ENCODE measurements around the gene WDR91.
"Not testable (repeated sequence)": the region's sequence is repeated elsewhere in the genome, so short reads cannot be mapped to it uniquely, and the experiment has no call there.

WDR91 gene

GRCh38 chr7:135175931-135176330 is 35.4 kb downstream of the WDR91 start:
- no peak for DNase-seq

DNA sequence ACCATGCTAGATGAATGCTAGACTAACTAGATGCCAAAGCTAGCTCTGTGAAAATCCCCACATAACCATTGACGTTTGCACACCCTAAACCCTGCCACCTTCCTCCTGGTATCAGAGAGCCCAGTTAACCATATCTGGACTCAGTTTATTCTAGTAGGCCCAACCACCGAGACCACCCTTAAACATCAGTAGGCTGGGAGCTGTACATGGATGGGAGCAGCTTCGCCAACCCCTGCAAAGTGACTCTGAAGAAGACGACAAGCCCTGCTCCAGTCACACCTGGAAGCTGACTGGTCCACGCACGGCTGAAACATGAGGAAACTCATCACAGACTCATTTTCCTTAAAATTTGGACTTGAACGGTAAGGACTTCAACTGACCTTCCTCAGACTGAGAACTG is 36.4 kb downstream of the WDR91 start:
- no peak for DNase-seq

DNA sequence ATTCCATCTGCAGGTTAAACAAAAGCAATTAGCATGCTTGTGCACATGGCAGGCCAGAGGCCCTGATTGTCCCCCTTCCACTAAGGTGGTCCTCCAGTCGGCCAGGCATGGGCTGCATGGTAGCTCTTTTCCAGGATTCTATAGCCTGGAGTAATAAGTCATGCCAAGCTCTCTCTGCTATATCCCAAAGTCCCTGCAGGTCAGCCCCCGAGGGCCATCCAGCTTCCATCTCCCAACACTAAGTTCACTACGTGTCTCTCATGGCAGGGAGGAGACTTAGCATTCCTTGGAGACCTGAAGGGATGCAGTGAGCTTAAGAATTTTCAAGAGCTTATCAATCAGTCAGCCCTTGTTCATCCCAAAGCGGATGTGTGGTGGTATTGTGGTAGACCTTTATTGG is 37.4 kb downstream of the WDR91 start:
- not testable (repeated sequence) for DNase-seq

GRCh38 chr7:135171581-135172291 is 39.6 kb downstream of the WDR91 start:
- not testable (repeated sequence) for DNase-seq

DNA sequence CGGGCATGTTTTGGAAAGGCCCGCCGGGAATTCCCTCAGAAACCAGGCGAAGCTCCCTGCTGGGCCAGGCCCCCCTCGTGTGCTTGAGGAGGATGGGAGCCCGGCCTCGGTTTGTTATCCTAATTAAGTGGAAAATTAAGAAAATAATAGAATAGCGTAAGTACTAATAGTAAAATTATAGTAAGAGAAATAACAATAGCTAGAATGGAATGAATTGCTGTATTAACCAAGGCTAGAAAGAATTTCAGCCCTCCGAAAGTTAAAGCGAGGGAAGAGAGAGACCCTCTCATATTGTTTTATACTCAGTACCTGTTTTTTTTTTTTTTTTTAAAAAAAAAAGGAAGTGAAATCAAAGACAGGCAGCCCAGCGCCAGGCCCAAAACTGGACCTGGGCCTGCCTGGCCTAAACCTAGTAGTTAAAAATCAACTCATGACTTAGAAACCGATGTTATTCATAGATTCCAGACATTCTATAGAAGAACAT is 40.3 kb downstream of the WDR91 start:
- DNase-seq, result not testable (repeated sequence)

DNA sequence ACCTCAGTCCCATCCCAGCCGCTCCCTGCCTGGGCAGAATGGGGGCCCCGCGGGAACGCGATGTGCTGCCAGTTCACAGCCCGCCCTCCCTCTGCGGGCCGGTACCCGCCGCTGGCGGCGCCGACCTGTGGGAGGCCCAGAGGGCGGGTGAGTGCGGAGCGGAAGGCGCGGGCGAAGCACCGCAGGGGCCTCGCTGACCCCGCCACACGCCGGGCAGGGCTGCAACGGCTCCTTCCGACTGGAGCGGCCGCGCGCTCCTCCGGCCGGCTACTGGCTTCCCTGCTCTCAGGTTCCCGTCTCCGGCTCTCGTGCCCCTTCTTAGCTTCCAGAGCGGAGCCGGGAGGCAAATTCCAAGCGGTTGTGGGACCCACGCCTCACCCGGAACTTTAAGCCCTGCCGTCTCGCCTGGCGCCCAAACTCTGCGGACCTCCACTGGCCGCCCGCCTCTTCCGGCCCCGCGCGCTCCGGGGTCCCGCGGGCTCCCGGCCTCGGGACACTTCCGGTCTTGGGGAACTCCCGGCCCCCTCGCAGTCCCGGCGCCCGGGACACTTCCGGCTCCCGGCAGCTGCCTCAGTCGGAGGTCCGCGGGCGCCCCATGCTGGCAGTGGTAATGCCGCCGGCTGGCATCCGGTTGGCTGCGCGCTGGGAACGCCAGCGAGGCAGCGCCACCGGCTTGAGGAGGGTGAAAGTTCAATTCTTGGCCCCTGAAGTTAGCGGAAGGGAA is 40.9 kb downstream of the WDR91 start, which contains the start of gene CYREN:
TSS of gene CYREN (minus strand) at position 434 of the 724 bp plus-strand sequence. CDS start 1,785 bp downstream, outside the sequence.
- peak; percentile 71 for DNase-seq

GRCh38 chr7:135169964-135170273 is 41.4 kb downstream of the WDR91 start:
- no peak for DNase-seq

DNA sequence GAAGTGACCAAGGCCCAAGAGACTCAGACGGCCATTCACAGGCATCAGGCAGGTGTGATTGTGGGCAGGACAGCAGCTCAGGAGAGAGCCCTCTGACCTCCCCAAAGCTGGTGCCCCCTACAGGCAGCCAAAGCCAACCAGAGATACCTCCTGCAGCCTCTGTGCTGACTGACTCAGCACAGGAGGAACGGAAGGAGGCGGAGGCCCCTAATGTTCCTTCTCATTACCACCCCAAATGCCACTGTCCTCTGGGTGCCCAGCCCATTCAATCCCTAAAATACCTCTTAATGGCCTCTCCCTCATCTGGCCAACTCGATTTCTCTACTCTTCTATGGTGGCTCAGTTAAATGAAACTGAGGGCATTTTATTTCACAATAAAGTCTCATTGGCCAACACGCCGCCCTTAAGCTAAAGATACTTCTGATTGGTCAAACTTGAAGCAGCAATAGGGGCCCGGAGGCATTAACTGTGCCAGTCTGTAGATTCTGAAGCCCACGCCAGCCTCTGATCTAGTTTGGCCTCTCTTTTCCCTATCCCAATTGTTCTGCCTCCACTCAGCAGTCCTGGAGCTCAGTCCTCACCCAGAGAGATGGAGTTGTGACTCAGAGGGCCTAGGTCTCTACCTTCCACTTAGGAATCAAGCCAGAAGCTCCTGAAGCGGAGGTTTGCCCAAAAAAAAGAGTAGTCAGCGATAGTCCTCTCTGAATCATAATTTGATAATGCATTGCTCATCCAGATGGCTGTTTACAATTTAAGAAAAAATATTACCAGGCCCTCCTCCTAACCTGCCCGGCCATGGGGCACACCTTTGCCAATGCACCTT is 42.0 kb downstream of the WDR91 start:
- no peak for DNase-seq

DNA sequence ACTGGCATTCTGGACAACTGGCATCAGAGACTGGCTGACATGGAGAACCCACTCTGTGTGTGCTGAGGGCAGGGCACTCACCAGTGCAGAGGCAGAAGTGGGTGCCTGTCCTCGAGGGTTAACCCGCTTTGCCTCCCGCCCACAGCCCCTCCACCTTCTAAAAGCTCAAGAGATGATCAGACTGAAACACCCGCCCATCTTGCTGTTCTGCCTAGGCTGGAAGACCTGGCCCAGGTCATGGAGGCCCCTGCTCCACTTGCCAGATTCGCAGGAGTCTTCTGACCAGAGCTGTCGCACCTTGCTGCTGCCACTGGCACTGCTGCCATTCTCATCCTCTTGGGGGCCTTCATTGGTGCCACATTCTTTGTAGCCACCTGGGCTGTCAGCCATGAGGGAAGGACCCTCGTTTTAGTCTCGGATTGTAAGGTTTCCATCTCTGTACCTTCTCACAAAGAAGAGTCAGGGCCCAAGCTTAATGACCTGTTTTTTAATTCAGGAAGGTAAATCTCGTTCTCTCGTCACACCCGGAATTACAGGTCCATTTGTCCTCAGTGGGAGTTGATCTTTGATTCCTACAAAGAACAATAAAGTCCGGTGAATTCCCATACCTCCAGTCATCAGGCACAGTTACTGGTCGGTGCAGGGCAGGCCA is 42.7 kb downstream of the WDR91 start:
- DNase-seq, result no peak

DNA sequence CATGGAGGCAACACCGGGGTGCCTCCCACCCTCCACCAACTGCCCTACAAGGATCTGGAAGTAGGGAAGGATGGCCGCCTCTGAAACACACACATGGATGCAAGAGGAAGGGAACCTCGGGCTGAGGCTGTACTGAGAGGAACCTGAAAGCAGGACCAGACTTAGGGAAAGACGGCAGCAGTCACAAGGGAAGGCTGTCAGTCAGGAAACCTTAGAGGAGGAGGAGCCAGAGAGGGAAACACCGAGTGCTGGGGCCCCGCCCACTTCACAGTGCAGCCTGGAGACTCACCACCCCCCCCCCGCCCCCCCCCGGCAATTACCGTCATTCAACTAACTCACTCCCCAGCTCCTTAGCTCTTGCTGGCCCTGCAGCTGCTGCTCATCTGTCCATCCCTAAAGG is 43.3 kb downstream of the WDR91 start:
- DNase-seq, result no peak

DNA sequence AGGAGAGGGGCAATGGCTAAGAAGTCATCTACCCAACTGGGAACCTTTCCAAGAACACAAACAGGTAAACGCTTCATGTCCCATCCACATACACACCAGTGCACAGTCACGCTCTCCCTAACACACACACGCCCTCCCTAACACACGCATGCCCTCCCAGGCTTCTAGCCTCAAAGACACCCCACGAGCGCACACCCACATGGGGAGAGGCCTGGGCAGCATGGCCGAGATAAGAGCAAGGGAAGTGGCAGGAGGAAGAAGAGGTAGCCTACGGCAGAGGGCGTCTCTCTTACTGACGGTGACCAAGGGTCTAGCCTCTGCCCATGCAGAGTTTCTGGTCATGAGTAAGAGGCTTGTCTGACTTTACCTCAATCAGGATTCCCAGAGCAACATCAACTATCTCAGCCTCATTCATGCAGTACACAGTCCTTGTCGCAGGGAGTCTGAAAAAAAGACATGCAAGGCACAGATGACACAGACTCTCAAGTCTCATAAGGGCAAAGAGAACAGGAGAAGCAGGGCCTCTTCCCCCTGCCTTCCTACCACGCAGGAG is 43.9 kb downstream of the WDR91 start:
- no peak for DNase-seq

DNA sequence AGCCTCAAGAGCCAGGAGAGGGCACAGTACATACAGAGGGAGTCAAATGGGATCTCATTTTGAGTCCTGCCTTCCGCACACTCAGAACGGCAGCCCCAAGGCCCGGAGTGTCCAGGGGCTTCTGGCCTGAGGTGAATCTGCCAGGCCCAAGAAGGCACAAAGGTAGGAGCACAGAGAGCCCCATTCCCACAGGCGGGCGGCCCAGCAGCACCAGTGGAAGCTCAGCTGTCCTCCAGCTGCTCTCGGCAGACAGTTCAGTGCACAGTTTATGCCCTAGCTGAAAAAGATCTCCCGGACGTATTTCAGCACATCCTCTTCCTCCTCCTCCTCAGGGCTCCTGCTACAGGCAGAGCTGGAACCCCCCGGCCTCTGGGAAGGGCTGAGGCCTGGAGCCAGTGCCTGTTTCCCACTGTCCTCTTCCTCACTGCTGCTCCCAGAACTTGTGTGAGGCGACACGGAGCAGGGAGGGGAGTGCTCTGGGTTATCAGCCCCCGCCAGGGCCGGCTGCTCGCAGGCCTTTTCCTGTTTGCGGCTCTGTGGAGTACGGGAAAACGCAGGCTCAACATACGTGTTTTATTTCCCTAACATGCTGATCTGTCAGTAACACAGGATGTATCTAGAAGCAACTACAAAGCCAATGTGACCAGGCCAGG is 44.9 kb downstream of the WDR91 start:
- DNase-seq, result no peak

DNA sequence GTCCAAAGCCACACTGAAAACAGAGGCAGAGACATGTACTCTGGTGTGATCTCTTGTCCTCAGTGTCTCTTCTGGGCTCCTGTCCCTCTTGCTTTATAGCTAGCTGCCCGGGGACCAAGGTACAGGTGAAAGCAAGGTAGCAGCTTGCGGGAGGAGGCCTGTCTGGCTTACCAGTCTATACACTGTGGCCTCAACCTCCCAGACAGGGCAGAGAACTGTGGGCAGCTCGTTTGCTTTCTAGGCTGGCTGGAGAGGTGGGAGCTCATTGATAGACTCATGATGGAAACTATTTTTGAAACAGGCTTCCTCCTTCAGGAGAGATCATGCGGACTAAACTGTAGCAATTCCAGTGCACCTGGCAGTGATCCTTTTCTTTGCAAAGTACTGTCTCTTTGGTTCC is 45.5 kb downstream of the WDR91 start:
- no peak for DNase-seq

DNA sequence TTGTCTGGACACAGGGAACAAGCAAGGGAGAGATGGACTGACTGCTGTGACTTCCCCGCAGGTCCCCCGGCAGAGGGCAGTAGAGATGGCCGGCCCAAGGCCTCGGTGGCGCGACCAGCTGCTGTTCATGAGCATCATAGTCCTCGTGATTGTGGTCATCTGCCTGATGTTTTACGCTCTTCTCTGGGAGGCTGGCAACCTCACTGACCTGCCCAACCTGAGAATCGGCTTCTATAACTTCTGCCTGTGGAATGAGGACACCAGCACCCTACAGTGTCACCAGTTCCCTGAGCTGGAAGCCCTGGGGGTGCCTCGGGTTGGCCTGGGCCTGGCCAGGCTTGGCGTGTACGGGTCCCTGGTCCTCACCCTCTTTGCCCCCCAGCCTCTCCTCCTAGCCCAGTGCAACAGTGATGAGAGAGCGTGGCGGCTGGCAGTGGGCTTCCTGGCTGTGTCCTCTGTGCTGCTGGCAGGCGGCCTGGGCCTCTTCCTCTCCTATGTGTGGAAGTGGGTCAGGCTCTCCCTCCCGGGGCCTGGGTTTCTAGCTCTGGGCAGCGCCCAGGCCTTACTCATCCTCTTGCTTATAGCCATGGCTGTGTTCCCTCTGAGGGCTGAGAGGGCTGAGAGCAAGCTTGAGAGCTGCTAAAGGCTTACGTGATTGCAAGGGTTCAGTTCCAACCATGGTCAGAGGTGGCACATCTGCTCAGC is 46.8 kb downstream of the WDR91 start:
- no peak for DNase-seq

DNA sequence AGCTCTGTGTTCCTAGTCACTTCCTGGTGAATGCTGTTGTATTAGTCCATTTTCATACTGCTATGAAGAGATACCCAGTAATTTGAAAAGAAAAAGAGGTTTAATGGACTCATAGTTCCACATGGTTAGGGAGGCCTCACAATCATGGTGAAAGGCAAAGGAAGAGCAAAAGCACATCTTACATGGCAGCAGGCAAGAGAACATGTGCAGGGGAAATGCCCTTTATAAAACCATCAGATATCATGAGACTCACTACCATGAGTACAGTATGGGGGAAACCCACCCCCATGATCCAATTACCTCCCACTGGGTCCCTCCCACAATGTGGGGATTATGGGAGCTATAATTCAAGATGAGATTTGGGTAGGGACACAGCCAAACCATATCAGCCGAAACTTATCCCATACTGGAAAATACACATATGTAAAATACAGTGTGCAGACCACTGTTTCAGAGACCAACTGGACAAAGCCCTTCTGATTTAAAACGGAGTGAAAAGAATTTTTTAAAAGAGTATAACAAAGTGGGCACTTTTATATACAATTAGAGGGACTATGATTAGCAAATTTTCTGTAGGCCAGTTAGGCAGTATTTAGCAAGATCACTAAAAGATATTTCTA is 48.8 kb downstream of the WDR91 start:
- no peak for DNase-seq

GRCh38 chr7:135161669-135162068 is 49.7 kb downstream of the WDR91 start:
- no peak for DNase-seq

DNA sequence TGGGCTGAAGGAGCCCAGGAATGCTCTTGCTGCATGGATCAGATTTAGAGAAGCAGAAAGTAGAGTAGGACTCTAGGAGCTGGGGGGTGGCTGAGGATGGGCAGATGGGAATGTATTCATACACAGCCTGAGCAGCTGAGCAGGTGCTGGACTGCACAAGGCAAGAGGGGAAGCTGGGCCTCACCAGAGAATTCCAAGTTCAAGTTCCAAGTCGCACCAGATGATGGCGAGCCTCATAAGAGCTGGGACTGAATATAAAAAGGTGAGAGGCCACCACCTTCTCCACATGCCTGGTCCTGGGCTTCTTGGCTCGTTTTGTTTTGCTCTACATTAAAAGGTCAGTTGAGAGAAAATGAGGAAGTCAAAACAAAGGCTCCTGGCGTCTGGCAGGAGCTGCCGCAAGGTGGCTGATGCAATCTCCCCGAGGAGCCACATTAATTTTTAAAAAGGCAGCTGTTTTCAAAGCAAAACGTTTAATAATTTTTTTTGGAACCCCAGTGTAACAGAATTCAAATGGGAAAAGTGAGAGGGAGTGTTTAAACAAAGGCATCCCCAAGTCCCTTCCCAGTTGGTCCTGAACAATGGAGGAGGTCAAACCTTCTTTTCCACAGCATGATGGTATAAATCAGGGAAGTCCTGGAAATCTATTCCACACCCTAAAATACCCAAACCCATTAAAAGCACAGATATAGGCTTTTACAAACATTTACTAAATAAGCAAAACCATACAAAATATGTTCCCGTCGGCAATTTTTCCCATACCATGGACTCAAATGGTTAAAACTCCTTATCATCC is 50.3 kb downstream of the WDR91 start:
- no peak for DNase-seq

DNA sequence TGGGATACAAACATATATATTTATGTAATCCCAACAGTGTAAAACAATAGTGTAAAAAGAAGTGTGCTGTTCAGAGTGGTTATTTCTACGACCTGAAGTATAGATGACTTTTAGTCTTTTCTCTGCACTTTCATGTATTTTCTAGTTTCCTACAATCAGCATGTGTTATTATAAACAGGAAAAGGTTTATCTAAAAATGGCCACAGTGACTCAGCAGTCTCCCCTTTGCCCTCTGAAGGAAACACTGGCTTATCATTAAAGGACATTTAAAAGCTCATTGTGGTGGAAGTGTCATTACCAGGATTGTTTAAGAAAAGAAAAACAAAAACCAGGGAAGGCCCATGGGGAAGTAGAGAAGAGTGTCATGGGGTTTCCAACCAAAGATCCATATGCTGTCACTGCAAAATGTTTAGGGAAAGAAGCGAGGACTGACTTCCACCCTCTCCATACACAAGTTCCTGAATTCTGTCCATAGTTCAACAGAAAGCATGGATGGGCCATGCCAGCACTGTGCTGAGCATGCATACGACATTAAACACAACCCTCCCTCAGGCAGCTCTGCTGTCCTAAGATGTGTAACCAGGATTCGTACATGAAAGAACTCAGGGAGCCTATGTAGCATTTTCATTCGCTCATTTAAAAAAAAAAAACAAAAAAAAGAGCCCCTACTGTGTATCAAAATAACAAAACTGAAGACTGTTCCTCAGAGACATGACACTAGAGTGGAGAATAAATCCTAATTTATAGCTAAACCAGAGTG is 51.0 kb downstream of the WDR91 start:
- no peak for DNase-seq

DNA sequence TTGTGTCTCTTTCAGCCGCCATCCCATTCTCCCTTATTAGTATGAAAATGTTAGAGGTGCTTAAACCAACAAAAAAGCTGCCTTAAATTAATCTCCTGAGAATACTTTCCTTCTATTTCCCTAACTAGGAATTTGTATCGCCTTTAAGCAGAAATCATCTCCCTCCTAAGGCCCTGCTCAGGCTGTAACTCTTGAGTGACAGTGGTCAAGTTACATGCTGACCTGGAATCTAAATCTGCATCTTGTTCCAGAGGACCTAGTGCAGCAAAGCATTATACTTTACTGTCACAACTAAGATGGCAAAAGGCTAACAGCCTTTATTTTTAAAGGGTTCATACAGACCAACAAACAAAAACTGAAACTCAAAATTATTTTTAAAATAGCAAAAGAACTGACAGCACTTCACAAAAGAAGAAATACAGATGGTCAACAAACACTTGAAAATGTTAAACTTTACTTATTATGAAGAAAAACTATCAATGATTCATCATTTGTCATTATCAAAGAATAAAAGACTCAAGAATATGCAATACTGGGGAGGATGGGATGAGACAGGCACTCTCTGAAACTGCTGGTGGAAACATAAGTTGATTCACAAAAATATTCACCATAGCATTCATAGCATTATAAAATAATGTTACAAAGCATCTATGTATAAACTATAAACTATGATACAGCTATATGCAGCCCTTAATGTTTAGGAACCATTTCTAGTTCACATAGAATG is 51.8 kb downstream of the WDR91 start:
- DNase-seq, result no peak
